Common myeloid progenitor, CD34-positive (primary cell): ENCODE measurements around the gene PPM1N.

Experiments
- CTCF ChIA-PET: fragments of 350-600 bp; sonication (Branson Sonifier 250); formaldehyde crosslinking; loops from one replicate; lab custom pipeline; 2021; ENCODE audit warnings: antibody characterized with exemption; lab: Charles Lee
- POLR2A ChIA-PET: fragments of 350-600 bp; sonication (Branson Sonifier 250); formaldehyde crosslinking; loops from one replicate; lab custom pipeline; 2021; ENCODE audit warnings: antibody characterized with exemption; lab: Charles Lee
- DNase-seq, 3 donors: peaks; one replicate each; pipeline versions ENCODE4 v3.0.0 to v3.0.0-alpha.2; 2013
- H3K27ac ChIP-seq, 2 experiments: 1 replicate in 1 of 2; 2 replicates in 1 of 2; pipeline ENCODE4 v1.7.0; 2013; ENCODE audit warnings: inconsistent platforms in 2 of 2, low read length in 2 of 2, mild to moderate bottlenecking in 2 of 2, low read depth in 1 of 2, moderate library complexity in 1 of 2; ENCODE audit not compliant: severe bottlenecking in 2 of 2, insufficient read depth in 1 of 2, poor library complexity in 1 of 2
- H3K27me3 ChIP-seq, 5 experiments: replicated peaks in 2 of 5; 1 replicate in 3 of 5; 2 replicates in 2 of 5; pipeline versions ENCODE4 v1.6.1 to v1.7.0; 2013; ENCODE audit warnings: low read length in 4 of 5, mild to moderate bottlenecking in 2 of 5, moderate library complexity in 2 of 5, inconsistent platforms in 1 of 5; ENCODE audit not compliant: insufficient read depth in 5 of 5, control insufficient read depth in 4 of 5
- H3K36me3 ChIP-seq, 4 experiments: 1 replicate in 2 of 4; 2 replicates in 2 of 4; pipeline versions ENCODE4 v1.6.1 to v1.7.0; 2013; ENCODE audit warnings: low read length in 3 of 4, control low read depth in 1 of 4, mild to moderate bottlenecking in 1 of 4; ENCODE audit not compliant: control insufficient read depth in 4 of 4, insufficient read depth in 4 of 4
- H3K4me1 ChIP-seq, 4 experiments: 1 replicate in 3 of 4; 2 replicates in 1 of 4; pipeline versions ENCODE4 v1.6.1 to v1.7.1; 2013; ENCODE audit warnings: low read length in 3 of 4, mild to moderate bottlenecking in 3 of 4, control low read depth in 1 of 4, inconsistent platforms in 1 of 4, moderate library complexity in 1 of 4; ENCODE audit not compliant: control insufficient read depth in 4 of 4, insufficient read depth in 4 of 4; ENCODE audit errors: control extremely low read depth in 1 of 4
- H3K4me3 ChIP-seq, 7 experiments: 1 replicate in 4 of 7; 2 replicates in 3 of 7; pipeline versions ENCODE4 v1.5.1 to v1.7.0; 2013; ENCODE audit warnings: mild to moderate bottlenecking in 7 of 7, low read length in 6 of 7, moderate library complexity in 6 of 7, inconsistent platforms in 2 of 7, low read depth in 2 of 7, control low read depth in 1 of 7; ENCODE audit not compliant: insufficient read depth in 4 of 7, control insufficient read depth in 1 of 7; ENCODE audit errors: extremely low read depth in 1 of 7
- H3K9me3 ChIP-seq, 5 experiments: 1 replicate in 4 of 5; 2 replicates in 1 of 5; pipeline versions ENCODE4 v1.6.1 to v1.7.1; 2013; ENCODE audit warnings: low read length in 4 of 5, mild to moderate bottlenecking in 2 of 5, inconsistent platforms in 1 of 5, low read depth in 1 of 5, moderate library complexity in 1 of 5; ENCODE audit not compliant: control insufficient read depth in 4 of 5, insufficient read depth in 2 of 5; ENCODE audit errors: control extremely low read depth in 1 of 5
- WGBS: methylation state at CpG from one replicate; pipeline ENCODE4 v1.1.5; 2013; ENCODE audit not compliant: insufficient coverage; 5-methylcytosine and 5-hydroxymethylcytosine counted together

Gene PPM1N

GRCh38 chr19:45506246-45506988 is 8.2 kb downstream of the PPM1N start:
- WGBS: 2% methylated on average over 18 of the region's 47 CpGs
- Histone ChIP-seq H3K4me1 (peaks cover 5 to 51% (median 34%) of the 10 kb centered on the region in 4 experiments), H3K27me3 (peaks cover 0 to 2% (median 0%) of the 10 kb centered on the region in 5 experiments), H3K27ac (peak overlapping the region; percentile 64 to 86), H3K4me3 (peak overlapping the region; percentile 28 to 97 (median 92)), H3K36me3 (no peaks in the 10 kb centered on the region), H3K9me3 (no peaks in the 10 kb centered on the region)
- ChIA-PET POLR2A (no interaction called here), CTCF (interaction anchor here (0.8 to 3.3 kb wide), 4 partner anchors 9 to 67 kb away, joined by 5 to 18 read pairs (median 9); partner anchors contain the start of gene RTN2)
- DNase-seq: peak; percentile 92 to 97 (median 96)

- ChIA-PET CTCF (interaction anchor here (1.2 to 1.5 kb wide), 2 partner anchors 13 to 68 kb away, joined by 3 to 5 read pairs; no protein-coding TSS in a partner anchor), POLR2A (no interaction called here)
- H3K36me3 ChIP-seq: no peaks in the 10 kb centered on the region
- H3K4me1 ChIP-seq: peaks cover 5 to 55% (median 34%) of the 10 kb centered on the region in 4 experiments
- DNase-seq: peak; percentile 88 to 95 (median 94)
- H3K4me3 ChIP-seq: peak within 1 kb of the TSS; percentile 87 to 97 (median 92)
- no peaks in the 10 kb centered on the region for H3K9me3 ChIP-seq
- H3K27me3 ChIP-seq: no peaks in the 10 kb centered on the region
- 0% methylated on average over 38 of the region's 65 CpGs for WGBS
- H3K27ac ChIP-seq: peak within 1 kb of the TSS; percentile 64 to 86
Measured at GRCh38 chr19:45506989-45507871, 9.0 kb downstream of the PPM1N start, which contains the start of gene VASP. TSS of gene VASP (plus strand) at chr19:45507479. CDS start at chr19:45507772, 293 bp downstream.

GRCh38 chr19:45507872-45508416 is 9.7 kb downstream of the PPM1N start:
- 0% methylated on average over 18 of the region's 22 CpGs for WGBS
- CTCF ChIA-PET: interaction anchor here (1.2 to 1.5 kb wide), 2 partner anchors 13 to 68 kb away, joined by 3 to 5 read pairs; no protein-coding TSS in a partner anchor
- peak overlapping the region; percentile 87 to 97 (median 92) for H3K4me3 ChIP-seq
- no peaks in the 10 kb centered on the region for H3K9me3 ChIP-seq
- H3K36me3 ChIP-seq: no peaks in the 10 kb centered on the region
- H3K4me1 ChIP-seq: peaks cover 8 to 58% (median 35%) of the 10 kb centered on the region in 4 experiments
- peak overlapping the region; percentile 64 to 86 for H3K27ac ChIP-seq
- H3K27me3 ChIP-seq: no peaks in the 10 kb centered on the region
- POLR2A ChIA-PET: no interaction called here
- DNase-seq: no peak

GRCh38 chr19:45508417-45508860 is 10.2 kb downstream of the PPM1N start:
- WGBS: 0% methylated on average over 2 of the region's 26 CpGs
- Histone ChIP-seq H3K4me1 (peaks cover 8 to 63% (median 39%) of the 10 kb centered on the region in 4 experiments), H3K27ac (peak overlapping the region; percentile 64 to 86), H3K4me3 (peak overlapping the region; percentile 87 to 97 (median 92)), H3K27me3 (no peaks in the 10 kb centered on the region), H3K9me3 (no peaks in the 10 kb centered on the region), H3K36me3 (no peaks in the 10 kb centered on the region)
- ChIA-PET CTCF (interaction anchor here (1.2 to 1.5 kb wide), 2 partner anchors 14 to 69 kb away, joined by 3 to 5 read pairs; no protein-coding TSS in a partner anchor), POLR2A (no interaction called here)
- peak in 1 of 3 donors; percentile 42 for DNase-seq

- Histone ChIP-seq H3K9me3 (no peaks in the 10 kb centered on the region), H3K36me3 (peaks cover 0 to 5% (median 0%) of the 10 kb centered on the region in 4 experiments), H3K27me3 (no peaks in the 10 kb centered on the region), H3K4me3 (peak overlapping the region; percentile 87 to 97 (median 92)), H3K27ac (peak overlapping the region; percentile 40 to 86), H3K4me1 (peaks cover 12 to 67% (median 45%) of the 10 kb centered on the region in 4 experiments)
- ChIA-PET POLR2A (no interaction called here), CTCF (interaction anchor here (1.2 to 1.7 kb wide), 3 partner anchors 10 to 14 kb away, joined by 5 read pairs; partner anchors contain the start of gene PPM1N)
- WGBS: 6% methylated on average over 5 of the region's 28 CpGs
- DNase-seq: peak in 1 of 3 donors; percentile 62
Measured at GRCh38 chr19:45508861-45509691, 10.8 kb downstream of the PPM1N start.

- CTCF ChIA-PET: interaction anchor here (0.8 to 1.7 kb wide), 3 partner anchors 11 to 17 kb away, joined by 3 to 5 read pairs (median 5); partner anchors contain the start of gene PPM1N
Measured at GRCh38 chr19:45509692-45510015, 11.4 kb downstream of the PPM1N start.

More at GRCh38 chr19:45509692-45510015, 11.4 kb downstream of the PPM1N start:
- Histone ChIP-seq H3K27ac (peak overlapping the region in 1 of 2 experiments; percentile 86), H3K4me3 (peak overlapping the region; percentile 10 to 97 (median 92)), H3K4me1 (peaks cover 12 to 73% (median 51%) of the 10 kb centered on the region in 4 experiments), H3K36me3 (peaks cover 0 to 6% (median 0%) of the 10 kb centered on the region in 4 experiments), H3K27me3 (no peaks in the 10 kb centered on the region), H3K9me3 (no peaks in the 10 kb centered on the region)
- POLR2A ChIA-PET: no interaction called here
- DNase-seq: no peak
- 8% methylated on average over 2 of the region's 3 CpGs for WGBS
